ENCODE measurements around the gene GVQW3.
"Not testable (repeated sequence)": the region's sequence is repeated elsewhere in the genome, so short reads cannot be mapped to it uniquely, and the experiment has no call there.

GVQW3 gene

GRCh38 chr11:76385903-76386302 lies 4.8 kb downstream of the GVQW3 start:
- no peak for DNase-seq (ENCODE audit: low read depth in 2 of 2, low spot score in 1 of 2)

GRCh38 chr11:76388408-76388807 lies 7.3 kb downstream of the GVQW3 start:
- DNase-seq (ENCODE audit: low read depth in 2 of 2, low spot score in 1 of 2), result no peak

GRCh38 chr11:76391021-76391420 lies 9.9 kb downstream of the GVQW3 start:
- no peak for DNase-seq (ENCODE audit: low read depth in 2 of 2, low spot score in 1 of 2)

- no peak for DNase-seq (ENCODE audit: low read depth in 2 of 2, low spot score in 1 of 2)
Measured at GRCh38 chr11:76391811-76392475, 10.8 kb downstream of the GVQW3 start.

DNA sequence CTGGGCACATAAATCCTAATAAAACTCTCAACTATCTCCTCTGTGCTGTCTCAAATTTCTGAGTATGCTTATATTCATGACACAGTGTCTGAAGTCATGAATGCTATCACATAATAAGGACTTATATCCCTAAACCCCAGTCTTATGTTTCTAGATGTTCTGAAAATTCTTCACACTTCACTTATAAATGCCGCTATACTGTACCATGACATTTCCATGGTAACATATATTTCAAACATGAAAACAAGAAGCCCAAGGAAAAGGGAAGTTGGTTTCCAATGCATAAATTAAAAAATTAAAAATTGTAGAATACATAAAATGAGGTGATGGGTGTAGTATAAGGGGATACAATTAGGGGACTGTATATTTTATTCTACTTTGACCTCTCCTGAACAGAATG lies 11.7 kb downstream of the GVQW3 start:
- DNase-seq (ENCODE audit: low read depth in 2 of 2, low spot score in 1 of 2), result no peak

GRCh38 chr11:76394411-76394810 lies 13.3 kb downstream of the GVQW3 start:
- DNase-seq (ENCODE audit: low read depth in 2 of 2, low spot score in 1 of 2), result no peak

GRCh38 chr11:76395296-76395695 lies 14.2 kb downstream of the GVQW3 start:
- DNase-seq (ENCODE audit: low read depth in 2 of 2, low spot score in 1 of 2), result no peak

- DNase-seq (ENCODE audit: low read depth in 2 of 2, low spot score in 1 of 2), result no peak
Measured at GRCh38 chr11:76397383-76397782, 16.3 kb downstream of the GVQW3 start.

DNA sequence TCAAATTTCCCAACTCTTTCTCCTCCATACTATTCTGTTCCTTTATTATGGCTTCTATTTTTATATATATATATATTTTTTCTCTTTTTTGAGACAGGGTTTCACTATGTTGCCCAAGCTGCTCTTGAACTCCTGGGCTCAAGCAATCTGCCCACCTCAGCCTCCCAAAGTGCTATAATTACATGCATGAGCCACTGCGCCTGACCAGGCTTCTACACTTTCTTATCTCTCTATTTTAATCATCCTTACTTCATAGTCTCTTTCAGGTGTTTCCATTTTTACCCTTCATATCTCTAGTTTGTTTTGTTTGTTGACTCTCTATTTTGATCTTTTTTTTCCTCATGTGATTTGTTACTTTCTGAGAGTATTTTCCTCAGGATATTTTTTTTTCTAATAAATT lies 19.8 kb downstream of the GVQW3 start:
- no peak for DNase-seq (ENCODE audit: low read depth in 2 of 2, low spot score in 1 of 2)

DNA sequence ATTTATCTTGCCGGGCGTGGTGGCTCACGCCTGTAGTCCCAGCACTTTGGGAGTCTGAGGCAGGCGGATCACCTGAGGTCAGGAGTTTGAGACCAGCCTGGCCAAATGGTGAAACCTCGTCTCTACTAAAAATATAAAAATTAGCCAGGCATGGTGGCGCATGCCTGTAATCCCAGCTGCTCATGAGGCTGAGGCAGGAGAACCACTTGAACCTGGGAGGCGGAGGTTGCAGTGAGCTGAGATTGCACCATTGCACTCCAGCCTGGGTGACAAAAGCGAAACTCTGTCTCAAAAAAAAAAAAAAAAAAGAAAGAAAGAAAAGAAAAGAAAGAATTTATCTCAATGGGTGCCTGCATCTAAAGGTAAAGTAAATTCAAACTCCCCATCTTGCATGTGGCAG lies 20.4 kb downstream of the GVQW3 start:
- DNase-seq (ENCODE audit: low read depth in 2 of 2, low spot score in 1 of 2), result not testable (repeated sequence)

GRCh38 chr11:76406359-76406758 lies 25.2 kb downstream of the GVQW3 start:
- DNase-seq (ENCODE audit: low read depth in 2 of 2, low spot score in 1 of 2), result no peak

- no peak for DNase-seq (ENCODE audit: low read depth in 2 of 2, low spot score in 1 of 2)
Measured at GRCh38 chr11:76408171-76408965, 27.2 kb downstream of the GVQW3 start.

DNA sequence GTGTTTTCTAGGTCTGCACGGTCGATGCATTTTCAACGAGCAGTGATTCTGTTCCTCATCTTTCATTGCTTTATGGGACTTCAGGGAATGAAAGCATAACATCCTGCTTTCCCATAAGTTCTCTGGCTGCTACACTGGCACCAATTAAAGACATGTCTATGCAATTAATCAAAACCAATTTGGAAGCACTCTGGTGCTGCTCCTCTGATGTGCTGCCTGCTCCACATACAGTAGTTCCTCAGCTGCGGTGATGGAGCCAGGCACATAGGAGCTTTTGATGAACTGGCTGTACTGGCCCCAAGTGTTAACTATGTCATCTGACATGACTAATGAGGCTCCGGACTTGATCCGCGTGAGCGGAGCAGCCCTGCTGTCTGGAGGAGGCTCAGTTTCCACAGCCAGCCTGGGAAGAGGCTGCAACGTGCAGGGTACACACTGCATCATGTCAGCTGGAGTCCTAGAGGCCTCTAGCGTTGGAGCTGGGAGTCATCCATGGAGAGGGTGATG lies 29.8 kb downstream of the GVQW3 start:
- DNase-seq (ENCODE audit: low read depth in 2 of 2, low spot score in 1 of 2), result no peak

- no peak for DNase-seq (ENCODE audit: low read depth in 2 of 2, low spot score in 1 of 2)
Measured at GRCh38 chr11:76415073-76415472, 34.0 kb downstream of the GVQW3 start.

DNA sequence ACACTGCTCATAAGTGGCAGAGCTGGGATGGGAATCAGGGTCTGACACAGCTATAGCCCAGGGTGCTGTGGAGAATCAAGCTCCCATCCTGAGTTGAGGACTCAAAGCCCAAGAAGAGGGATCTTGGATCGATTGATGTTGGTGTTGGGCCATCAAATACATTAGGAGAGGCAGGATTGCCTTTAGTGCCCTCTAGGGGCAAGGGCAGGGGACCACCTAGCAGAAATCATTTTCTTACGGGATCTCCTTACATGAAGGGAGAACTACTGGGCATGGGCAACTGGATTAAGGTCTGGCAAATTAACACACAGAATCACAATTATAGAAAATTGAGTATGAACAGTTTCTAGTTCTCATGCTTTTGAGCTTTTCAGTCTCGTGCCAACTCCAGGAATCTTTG lies 38.8 kb downstream of the GVQW3 start:
- no peak for DNase-seq (ENCODE audit: low read depth in 2 of 2, low spot score in 1 of 2)

GRCh38 chr11:76424379-76424778 lies 43.3 kb downstream of the GVQW3 start:
- DNase-seq (ENCODE audit: low read depth in 2 of 2, low spot score in 1 of 2), result no peak

DNA sequence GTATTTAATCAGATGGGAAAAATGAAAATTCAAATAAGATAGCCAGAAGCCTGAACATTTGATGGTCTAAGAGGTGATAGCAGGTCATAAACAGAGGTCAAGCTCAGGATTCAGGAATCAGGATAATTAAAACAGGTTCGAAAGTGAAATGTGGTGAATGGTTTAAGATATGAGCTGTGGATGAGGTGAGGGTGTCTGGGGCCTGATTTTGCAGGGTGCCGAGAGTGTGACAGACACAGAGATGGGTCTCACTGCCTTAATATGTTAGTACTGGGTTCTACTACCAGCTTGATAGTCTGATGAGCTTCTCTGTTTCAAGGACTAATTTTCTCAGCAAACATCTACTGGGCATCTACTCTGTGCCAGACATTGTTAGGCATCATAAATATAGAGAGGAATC lies 43.8 kb downstream of the GVQW3 start:
- no peak for DNase-seq (ENCODE audit: low read depth in 2 of 2, low spot score in 1 of 2)

- no peak for DNase-seq (ENCODE audit: low read depth in 2 of 2, low spot score in 1 of 2)
Measured at GRCh38 chr11:76426660-76427059, 45.5 kb downstream of the GVQW3 start.

DNA sequence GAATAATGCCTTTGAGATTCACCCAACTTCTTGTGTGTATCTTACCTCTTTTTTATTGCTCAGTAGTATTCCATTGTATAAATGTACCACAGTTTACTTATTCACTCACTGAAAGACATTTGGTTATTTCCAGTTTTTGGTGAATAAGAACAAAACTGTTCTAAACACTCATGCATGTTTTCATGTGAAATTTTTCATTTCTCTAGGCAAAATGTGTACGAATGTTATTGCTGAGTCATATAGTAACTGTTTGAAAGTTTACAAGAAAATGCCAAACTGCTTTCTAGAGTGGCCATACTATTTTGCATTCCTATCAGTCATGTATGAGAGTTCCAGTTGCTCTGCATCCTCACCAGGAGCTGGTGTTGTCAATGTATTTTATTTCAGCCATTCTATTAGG lies 54.9 kb downstream of the GVQW3 start:
- DNase-seq (ENCODE audit: low read depth in 2 of 2, low spot score in 1 of 2), result no peak

GRCh38 chr11:76443268-76443980 lies 62.3 kb downstream of the GVQW3 start:
- DNase-seq (ENCODE audit: low read depth in 2 of 2, low spot score in 1 of 2), result no peak

DNA sequence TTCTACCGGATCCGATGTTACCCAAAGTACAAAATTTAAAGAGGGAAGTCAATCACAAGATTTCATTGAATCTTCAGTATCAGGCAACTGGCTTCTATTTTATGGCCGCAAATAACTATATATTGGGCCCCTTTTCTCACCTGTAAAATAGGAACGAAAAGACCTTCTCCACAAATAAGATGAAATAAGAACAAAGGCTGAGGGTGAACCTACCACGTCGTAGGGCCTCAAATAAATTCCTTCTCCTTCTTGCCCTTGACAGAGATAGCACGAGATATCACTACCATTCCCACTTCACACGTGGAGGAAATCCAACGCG lies 62.9 kb downstream of the GVQW3 start:
- no peak for DNase-seq (ENCODE audit: low read depth in 2 of 2, low spot score in 1 of 2)

All from stimulated activated CD8-positive, alpha-beta memory T cell treated with anti-CD3 and anti-CD28 coated beads, Interleukin-4, amount 100 ng/mL, for 4 hours (primary cell).